ENCODE results near the gene HMOX1.

GRCh38 chr22:35335468-35335867 is 45.4 kb upstream of the HMOX1 start:
- TF ChIP-seq CTCF (IDR thresholded peaks at IDR 0.05; ENCODE audit: insufficient read depth, low read length, poor library complexity, severe bottlenecking) (no peak), EZH2phosphoT487 (conservative IDR thresholded peaks at IDR 0.05; ENCODE audit: low read length) (no peak)
